ENCODE data around the gene SCNN1G. TPM values are rescaled to one million over a fixed set of nuclear protein-coding genes. Genes with fewer than 3 reads are reported as not detected.
A peak's percentile ranks its signal among the peaks of the same experiment; 100 is the strongest.

The SCNN1G gene
- total and polyA plus RNA-seq, 2 of the 4 experiments (the other 2 are of a cell fraction), result not detected

GRCh38 chr16:23254338-23254737 is 71.8 kb downstream of the SCNN1G start:
- H3K4me1 ChIP-seq (ENCODE audit: control insufficient read depth, insufficient read depth, low read length), result no peaks in the 10 kb centered on the region
- CTCF ChIA-PET, result no interaction called here
- no TSS peak for BruUV-seq (replicated peaks)

More at GRCh38 chr16:23254338-23254737, 71.8 kb downstream of the SCNN1G start:
- H4K20me1 ChIP-seq (ENCODE audit: insufficient read depth, low read length), result no peaks in the 10 kb centered on the region
- no peak overlapping the region for H3K23ac ChIP-seq (ENCODE audit: low read depth, low read length)
- peaks cover 1% of the 10 kb centered on the region; the same call in 1 of the 2 replicates for H3K27me3 ChIP-seq (ENCODE audit: control insufficient read depth, insufficient read depth, low read length)
- no peak overlapping the region for H3K14ac ChIP-seq (replicated peaks; ENCODE audit: low read depth, low read length)
- H2BK15ac ChIP-seq (ENCODE audit: low read depth, low read length), result no peak overlapping the region
- intact Hi-C loops (cut with micrococcal nuclease) (no loop called here), in situ Hi-C loops (cut with MboI; ENCODE audit: low sequenced_read_pairs) (no loop called here), dilution Hi-C loops (cut with HindIII; ENCODE audit: low sequenced_read_pairs, unreplicated experiment) (no loop called here)
- H2BK5ac ChIP-seq (ENCODE audit: low read depth, low read length, poor library complexity, severe bottlenecking), result no peak overlapping the region
- no peak overlapping the region for H2AK9ac ChIP-seq (replicated peaks; ENCODE audit: low read depth, low read length, poor library complexity)
- peak overlapping the region; percentile 51 for H2AFZ ChIP-seq (replicated peaks; ENCODE audit: low read length, poor library complexity)
- no peak overlapping the region for H4K91ac ChIP-seq (ENCODE audit: insufficient read depth, low read depth, low read length)
- no peak overlapping the region for H3K4me3 ChIP-seq (ENCODE audit: insufficient read depth, low read depth, low read length)
- peak; percentile 48 for DNase-seq
- POLR2A ChIA-PET (ENCODE audit: unreplicated experiment), result no interaction called here
- H3K4ac ChIP-seq (ENCODE audit: low read depth, low read length), result no peak overlapping the region
- H3K27ac ChIP-seq (ENCODE audit: insufficient read depth, low read length), result no peak overlapping the region
- H4K8ac ChIP-seq (ENCODE audit: low read depth in 2 of 2, low read length in 2 of 2), result no peak overlapping the region
- no peak overlapping the region for H2BK120ac ChIP-seq (ENCODE audit: low read depth, low read length)
- H4K5ac ChIP-seq (ENCODE audit: low read depth, low read length), result no peak overlapping the region
- 60% methylated on average over 1 of the region's 4 CpGs; no CpG with 5 or more reads in 1 of the 2 experiments for WGBS, 2 experiments (ENCODE audit: extremely low coverage in 2 of 2, insufficient read length in 1 of 2)
- ATAC-seq (ENCODE audit: low read depth), result no peak
- H3K9me3 ChIP-seq (ENCODE audit: control insufficient read depth, insufficient read depth, low read length), result no peaks in the 10 kb centered on the region
- no peak overlapping the region for H3K9ac ChIP-seq (ENCODE audit: low read depth, low read length)
- no peaks in the 10 kb centered on the region for H3K79me1 ChIP-seq (ENCODE audit: low read depth in 1 of 2, low read length in 2 of 2)
- H2AK5ac ChIP-seq (ENCODE audit: low read depth, low read length), result no peak overlapping the region
- H3K4me2 ChIP-seq (ENCODE audit: low read depth, low read length), result no peak overlapping the region
- TF ChIP-seq FOS (IDR thresholded peaks at IDR 0.05; ENCODE audit: low read depth, low read length) (no peak), MXI1 (IDR thresholded peaks at IDR 0.05; ENCODE audit: borderline replicate concordance, low read depth, low read length) (no peak), BHLHE40 (IDR thresholded peaks at IDR 0.05; ENCODE audit: low read depth, low read length) (no peak), NFE2L2 (IDR thresholded peaks at IDR 0.05; ENCODE audit: low read depth, low read length) (no peak), RCOR1 (IDR thresholded peaks at IDR 0.05; ENCODE audit: insufficient replicate concordance, low read length) (no peak), RAD21 (IDR thresholded peaks at IDR 0.05; ENCODE audit: low read length) (no peak), CHD1 (IDR thresholded peaks at IDR 0.05; ENCODE audit: low read depth, low read length) (no peak), CTCF (conservative IDR thresholded peaks at IDR 0.05; ENCODE audit: low read depth, low read length) (no peak)
- H3K9me1 ChIP-seq (ENCODE audit: insufficient read depth, low read length), result no peaks in the 10 kb centered on the region
- H3K36me3 ChIP-seq (ENCODE audit: control insufficient read depth, insufficient read depth, low read length), result no peaks in the 10 kb centered on the region
- H3K18ac ChIP-seq (ENCODE audit: low read depth, low read length), result no peak overlapping the region
- no peak overlapping the region for H3K56ac ChIP-seq (ENCODE audit: extremely low read depth, insufficient read depth, low read length)
- no peak overlapping the region for H2BK20ac ChIP-seq (ENCODE audit: low read depth, low read length)

Data from IMR-90 (cell line).